Kidney epithelial cell (primary cell): Measurements from ENCODE around the gene CGN. TPM values are rescaled to one million over a fixed set of nuclear protein-coding genes. Genes with fewer than 3 reads are reported as not detected.

Experiments
- DNase-seq: peaks from one replicate; pipeline ENCODE4 v3.0.0-alpha.2; 2010; ENCODE audit warnings: low read depth
- H3K27me3 ChIP-seq: 2 replicates; pipeline ENCODE4 v1.6.0; 2011; ENCODE audit warnings: low read length; ENCODE audit not compliant: control insufficient read depth, insufficient read depth
- H3K36me3 ChIP-seq: 2 replicates; pipeline ENCODE4 v1.5.1; 2011; ENCODE audit warnings: low read length; ENCODE audit not compliant: control insufficient read depth, insufficient read depth
- H3K4me3 ChIP-seq: 2 replicates; pipeline ENCODE4 v1.5.1; 2011; ENCODE audit warnings: low read depth, mild to moderate bottlenecking, control low read depth, low read length
- CTCF ChIP-seq: IDR thresholded peaks from 2 replicates; pipeline ENCODE4 v1.5.1; 2011; ENCODE audit warnings: mild to moderate bottlenecking, moderate library complexity, low read length, control low read depth, inconsistent platforms; ENCODE audit not compliant: insufficient read depth, poor library complexity, severe bottlenecking
- total RNA-seq: library from RNA; depleted of rRNA; stranded (reverse); fragments of >200 nt; gene quantifications from 2 replicates; pipeline ENCODE4 v1.2.3, GENCODE V29; 2015

CGN gene
- total RNA-seq, 1 donor from 2014 or later: 29.3 TPM

GRCh38 chr1:151577173-151577572 lies 66.0 kb downstream of the CGN start:
- TF ChIP-seq CTCF: no peak
- peaks cover 7% of the 10 kb centered on the region for H3K36me3 ChIP-seq
- H3K4me3 ChIP-seq: no peak overlapping the region
- H3K27me3 ChIP-seq: no peaks in the 10 kb centered on the region
- no peak for DNase-seq

GRCh38 chr1:151578941-151579340 lies 67.8 kb downstream of the CGN start:
- Histone ChIP-seq H3K4me3 (no peak overlapping the region), H3K36me3 (peaks cover 7% of the 10 kb centered on the region), H3K27me3 (no peaks in the 10 kb centered on the region)
- no peak for DNase-seq
- TF ChIP-seq CTCF: no peak

- DNase-seq: no peak
- Histone ChIP-seq H3K27me3 (no peaks in the 10 kb centered on the region), H3K36me3 (peaks cover 5% of the 10 kb centered on the region), H3K4me3 (no peak overlapping the region)
- TF ChIP-seq CTCF: no peak
These were observed 68.4 kb downstream of the CGN start for GRCh38 chr1:151579436-151580225.

- Histone ChIP-seq H3K27me3 (no peaks in the 10 kb centered on the region), H3K4me3 (no peak overlapping the region), H3K36me3 (peaks cover 4% of the 10 kb centered on the region)
- no peak for DNase-seq
- no peak for TF ChIP-seq CTCF
These were observed 70.3 kb downstream of the CGN start for GRCh38 chr1:151581451-151581850.

- Histone ChIP-seq H3K4me3 (no peak overlapping the region), H3K36me3 (peaks cover 4% of the 10 kb centered on the region), H3K27me3 (no peaks in the 10 kb centered on the region)
- no peak for TF ChIP-seq CTCF
- DNase-seq: no peak
These were observed 70.7 kb downstream of the CGN start for GRCh38 chr1:151581921-151582320.

- Histone ChIP-seq H3K4me3 (no peak overlapping the region), H3K27me3 (no peaks in the 10 kb centered on the region), H3K36me3 (peaks cover 2% of the 10 kb centered on the region)
- no peak for DNase-seq
- TF ChIP-seq CTCF: no peak
These were observed 72.6 kb downstream of the CGN start for GRCh38 chr1:151583796-151584195.
